HG03439 (cell line): ENCODE results near the gene FIGNL2.
"Not testable (repeated sequence)": the region's sequence is repeated elsewhere in the genome, so short reads cannot be mapped to it uniquely, and the experiment has no call there.

Experiments used
- ATAC-seq: cut with Tn5 transposase; IDR thresholded peaks from one replicate; pipeline ENCODE4 v1.9.1; 2021; ENCODE audit warnings: mild to moderate bottlenecking, moderate library complexity; ENCODE audit not compliant: unreplicated experiment

The FIGNL2 gene

DNA sequence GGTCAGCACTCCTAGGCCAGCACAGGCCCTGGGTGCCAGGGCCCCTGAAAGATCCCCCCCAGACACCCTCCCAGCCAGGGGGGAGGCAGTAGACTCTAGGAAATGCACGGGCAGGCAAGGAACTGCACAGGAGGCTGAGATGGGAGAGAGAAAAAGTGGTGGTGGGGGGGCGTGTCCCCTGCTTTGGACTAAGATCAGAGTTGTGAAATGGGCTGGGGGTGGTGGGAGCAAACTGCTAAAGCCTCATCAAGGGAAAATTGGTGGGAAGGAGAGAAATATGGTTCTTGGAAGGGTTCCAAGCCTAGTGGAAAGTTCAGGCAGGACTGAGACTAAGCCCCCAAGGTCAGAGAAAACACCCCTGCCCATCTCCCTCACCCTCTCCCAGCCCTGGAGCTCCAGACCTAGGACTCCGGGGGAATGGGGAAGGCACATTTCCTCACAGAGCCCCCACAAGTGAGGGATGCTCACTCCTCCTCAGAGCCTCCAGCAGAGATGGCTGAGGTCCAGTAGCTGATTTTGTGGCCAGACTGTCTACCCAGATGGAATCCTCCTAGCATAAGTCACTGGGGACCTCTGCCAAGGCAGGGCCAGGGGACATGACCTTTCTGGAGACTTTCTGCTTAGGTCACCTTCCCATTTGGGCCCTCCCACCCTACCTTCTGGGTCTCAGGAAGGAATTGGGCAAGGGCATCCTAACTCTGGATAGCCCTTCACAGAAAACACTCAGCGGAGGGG lies 29.8 kb downstream of the FIGNL2 start:
- no peak for ATAC-seq

DNA sequence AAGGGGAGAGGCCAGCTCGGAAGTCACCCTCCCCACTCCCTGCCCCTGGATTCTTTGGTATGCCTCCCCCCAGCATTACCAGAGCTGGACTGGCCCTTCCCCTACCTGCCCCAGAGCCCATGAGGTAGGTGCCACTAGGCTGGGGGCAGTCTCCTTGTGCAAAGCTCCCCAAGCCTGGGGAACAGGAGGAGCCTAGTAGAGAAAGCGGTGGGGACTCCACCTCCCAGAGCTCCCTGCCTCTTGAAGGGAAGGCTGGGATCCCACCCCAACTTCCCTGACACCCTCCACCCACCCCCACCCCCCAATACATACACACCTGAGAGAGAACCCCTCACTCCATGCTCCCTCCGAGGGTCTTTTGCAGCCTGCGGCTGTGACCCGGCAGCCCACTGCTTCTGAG lies 30.4 kb downstream of the FIGNL2 start:
- no peak for ATAC-seq

DNA sequence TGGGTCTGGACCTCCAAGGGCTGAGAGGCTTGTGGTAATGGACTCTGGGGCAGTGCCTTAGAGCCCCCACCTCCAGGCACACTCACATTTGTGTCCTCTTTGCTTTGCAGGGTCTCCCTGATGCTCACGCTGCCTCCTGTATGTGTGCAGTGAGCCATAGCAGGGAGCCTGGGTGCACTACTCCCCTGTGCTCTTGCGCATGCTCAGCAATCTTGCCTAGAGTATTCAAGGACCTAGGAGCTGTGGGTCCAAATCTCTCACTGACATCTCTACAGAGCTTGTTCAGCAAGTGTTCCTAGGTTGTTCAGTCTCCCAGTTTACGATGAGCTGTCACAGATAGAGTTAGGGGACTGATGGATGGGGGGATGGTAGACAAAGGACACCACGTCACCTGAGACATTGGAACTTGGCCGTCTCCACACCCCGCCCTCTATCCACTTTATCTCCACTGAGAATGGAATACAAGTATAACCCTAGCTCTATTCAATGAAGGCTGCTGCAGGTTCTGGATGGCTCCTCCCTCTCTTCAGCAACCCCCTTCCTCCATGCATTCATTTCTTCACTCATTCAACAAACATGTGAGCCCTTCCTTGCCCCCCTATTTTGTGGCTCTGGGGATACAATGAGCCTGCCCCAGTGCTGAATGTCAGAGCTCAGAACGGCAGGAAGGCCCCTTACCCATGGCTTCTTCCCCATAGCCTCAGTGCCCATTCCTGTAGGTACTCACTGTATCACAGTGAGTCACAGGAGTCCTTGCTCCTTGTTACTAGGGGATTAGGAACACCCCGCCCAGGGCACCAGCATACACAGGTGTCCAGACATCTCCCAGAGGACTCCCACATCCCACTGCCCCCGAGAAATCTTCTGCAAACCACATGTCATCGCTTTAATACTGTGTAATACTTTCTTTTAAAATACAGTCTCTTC lies 31.2 kb downstream of the FIGNL2 start:
- ATAC-seq = no peak

DNA sequence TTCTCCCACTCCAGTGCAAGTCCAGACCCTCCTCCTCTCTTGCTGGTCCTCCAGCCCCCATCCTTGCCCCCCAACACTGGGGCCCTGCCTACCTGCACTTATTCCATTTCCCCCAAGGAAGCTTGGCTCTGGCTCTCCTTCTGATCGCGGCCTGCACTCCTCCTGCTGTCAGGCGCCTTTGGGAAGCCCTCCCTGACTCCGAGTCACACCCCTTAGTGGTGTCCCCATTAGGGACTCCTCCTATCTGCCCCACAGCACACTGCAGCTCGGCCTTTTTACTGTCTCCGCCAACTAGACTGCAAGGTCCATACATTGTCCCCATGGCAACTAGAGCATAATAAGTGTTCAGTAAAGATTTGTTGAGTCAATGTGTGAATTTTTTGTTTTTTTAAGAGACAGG lies 32.9 kb downstream of the FIGNL2 start:
- no peak for ATAC-seq

DNA sequence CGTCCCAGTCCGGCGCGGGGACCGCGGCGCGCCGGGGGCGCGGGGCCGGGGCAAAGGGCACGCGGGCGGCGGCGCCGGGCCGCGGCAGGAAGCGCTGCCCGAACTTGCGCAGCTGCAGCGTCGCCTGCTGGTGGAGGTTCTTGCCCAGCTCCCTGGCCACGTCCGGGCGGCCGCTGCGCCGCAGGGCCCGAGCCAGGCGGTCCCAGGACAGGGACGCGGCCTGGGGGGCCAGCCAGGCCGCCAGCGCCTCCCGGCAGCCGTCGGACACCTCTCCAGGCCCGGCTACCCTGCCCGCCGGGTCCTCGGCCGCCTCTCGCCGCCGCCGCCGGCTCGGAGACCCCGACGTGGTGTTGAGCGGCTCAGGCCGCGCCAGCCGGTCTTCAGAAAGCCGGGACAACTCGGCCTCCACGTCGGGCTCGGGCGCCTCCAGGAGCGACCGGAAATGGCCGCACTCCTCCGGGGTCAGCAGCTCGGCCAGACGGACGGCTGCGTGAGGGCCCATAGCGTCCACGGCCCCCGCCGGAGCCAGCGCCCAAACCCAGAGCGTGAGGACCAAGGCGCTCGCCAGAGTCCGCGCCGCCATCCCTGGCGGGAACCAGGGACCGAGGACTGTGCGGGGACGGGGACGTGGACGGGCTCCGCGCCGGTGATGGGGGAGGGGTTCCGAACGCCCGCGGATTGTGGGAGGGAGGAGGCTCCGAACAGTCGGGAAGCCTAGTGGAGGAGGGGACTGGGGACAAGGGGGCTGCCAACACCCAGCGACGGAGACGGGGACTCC lies 34.0 kb downstream of the FIGNL2 start:
- no peak for ATAC-seq

DNA sequence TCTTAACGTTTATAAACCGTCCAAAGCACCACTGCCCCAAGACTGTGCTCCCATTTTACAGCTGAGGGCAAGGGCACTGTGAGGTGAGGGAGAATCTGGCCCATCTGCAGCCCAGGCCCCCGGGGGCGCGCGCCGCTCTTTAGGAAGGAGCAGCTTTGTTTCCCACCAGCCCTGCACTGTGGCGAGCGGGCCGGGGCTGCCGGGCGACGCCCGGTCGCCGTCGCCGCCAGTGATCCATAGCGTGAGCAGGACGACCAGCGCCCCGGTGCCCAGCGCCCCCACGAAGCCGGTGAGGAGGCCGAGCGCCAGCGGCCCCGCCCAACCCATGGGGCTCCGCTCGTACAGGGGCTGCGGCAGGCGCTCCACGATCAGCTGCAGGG lies 34.6 kb downstream of the FIGNL2 start:
- no peak for ATAC-seq

- ATAC-seq = no peak
Observed at GRCh38 chr12:51812871-51813270, 35.6 kb downstream of the FIGNL2 start.

- no peak for ATAC-seq
Observed at GRCh38 chr12:51811203-51812202, 37.0 kb downstream of the FIGNL2 start.

- no peak for ATAC-seq
Observed at GRCh38 chr12:51809193-51809592, 39.3 kb downstream of the FIGNL2 start.

DNA sequence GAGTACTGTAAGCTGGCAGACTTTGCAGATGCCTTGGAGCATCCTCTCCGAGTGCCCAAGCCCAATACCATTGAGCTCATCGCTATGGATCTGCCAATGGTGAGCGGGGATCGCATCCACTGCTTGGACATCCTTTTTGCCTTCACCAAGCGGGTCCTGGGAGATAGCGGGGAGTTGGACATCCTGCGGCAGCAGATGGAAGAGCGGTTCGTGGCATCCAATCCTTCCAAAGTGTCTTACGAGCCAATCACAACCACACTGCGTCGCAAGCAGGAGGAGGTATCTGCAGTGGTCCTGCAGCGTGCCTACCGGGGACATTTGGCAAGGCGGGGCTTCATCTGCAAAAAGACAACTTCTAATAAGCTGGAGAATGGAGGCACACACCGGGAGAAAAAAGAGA lies 41.6 kb downstream of the FIGNL2 start:
- no peak for ATAC-seq

- no peak for ATAC-seq
Observed at GRCh38 chr12:51801027-51801426, 47.5 kb downstream of the FIGNL2 start.

- ATAC-seq = no peak
Observed at GRCh38 chr12:51798501-51798900, 50.0 kb downstream of the FIGNL2 start.

DNA sequence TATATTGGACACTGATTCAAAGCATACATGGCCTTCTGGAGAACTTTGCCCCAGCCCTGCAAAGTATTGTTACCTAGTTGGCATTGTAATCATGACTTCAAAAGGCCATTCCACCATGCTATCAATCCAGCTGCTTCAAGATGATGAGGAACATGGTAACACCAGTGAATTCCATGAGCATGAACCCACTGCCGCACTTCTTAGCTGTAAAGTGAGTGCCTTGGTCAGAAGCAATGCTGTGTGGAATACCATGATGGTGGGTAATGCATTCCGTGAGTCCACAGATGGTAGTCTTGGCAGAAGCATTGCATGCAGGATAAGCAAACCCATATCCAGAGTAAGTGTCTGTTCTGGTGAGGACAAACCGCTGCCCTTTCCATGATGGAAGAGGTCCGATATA lies 50.5 kb downstream of the FIGNL2 start:
- ATAC-seq = not testable (repeated sequence)

- ATAC-seq = no peak
Observed at GRCh38 chr12:51797301-51797700, 51.2 kb downstream of the FIGNL2 start.

GRCh38 chr12:51793201-51793600 lies 55.3 kb downstream of the FIGNL2 start:
- no peak for ATAC-seq

GRCh38 chr12:51792417-51792816 lies 56.1 kb downstream of the FIGNL2 start:
- no peak for ATAC-seq

- no peak for ATAC-seq
Observed at GRCh38 chr12:51788876-51789275, 59.6 kb downstream of the FIGNL2 start.

GRCh38 chr12:51785906-51786305 lies 62.6 kb downstream of the FIGNL2 start:
- ATAC-seq = no peak

DNA sequence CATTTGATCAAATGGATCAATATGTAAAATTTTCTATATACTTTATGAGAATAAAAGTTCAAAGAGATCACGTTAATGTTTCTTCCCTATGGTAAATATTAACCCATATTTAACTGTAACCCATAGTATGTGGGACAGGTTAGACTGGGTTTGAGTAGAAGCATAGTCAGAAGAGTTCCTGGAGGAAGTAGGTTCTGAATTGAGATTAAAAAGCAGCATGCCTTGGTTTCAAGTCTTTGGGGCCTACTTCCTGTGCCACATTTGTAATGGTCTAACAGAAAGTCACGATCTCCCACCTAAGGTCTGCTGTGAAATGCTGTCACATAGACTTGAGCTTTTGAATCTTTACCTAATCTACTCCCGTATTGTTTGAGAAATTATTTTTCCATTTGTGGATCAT lies 63.8 kb downstream of the FIGNL2 start:
- no peak for ATAC-seq

- no peak for ATAC-seq
Observed at GRCh38 chr12:51779876-51780275, 68.6 kb downstream of the FIGNL2 start.
